ENCODE data around the gene PTGIS.
"Not testable (repeated sequence)": the region's sequence is repeated elsewhere in the genome, so short reads cannot be mapped to it uniquely, and the experiment has no call there.

PTGIS gene

DNA sequence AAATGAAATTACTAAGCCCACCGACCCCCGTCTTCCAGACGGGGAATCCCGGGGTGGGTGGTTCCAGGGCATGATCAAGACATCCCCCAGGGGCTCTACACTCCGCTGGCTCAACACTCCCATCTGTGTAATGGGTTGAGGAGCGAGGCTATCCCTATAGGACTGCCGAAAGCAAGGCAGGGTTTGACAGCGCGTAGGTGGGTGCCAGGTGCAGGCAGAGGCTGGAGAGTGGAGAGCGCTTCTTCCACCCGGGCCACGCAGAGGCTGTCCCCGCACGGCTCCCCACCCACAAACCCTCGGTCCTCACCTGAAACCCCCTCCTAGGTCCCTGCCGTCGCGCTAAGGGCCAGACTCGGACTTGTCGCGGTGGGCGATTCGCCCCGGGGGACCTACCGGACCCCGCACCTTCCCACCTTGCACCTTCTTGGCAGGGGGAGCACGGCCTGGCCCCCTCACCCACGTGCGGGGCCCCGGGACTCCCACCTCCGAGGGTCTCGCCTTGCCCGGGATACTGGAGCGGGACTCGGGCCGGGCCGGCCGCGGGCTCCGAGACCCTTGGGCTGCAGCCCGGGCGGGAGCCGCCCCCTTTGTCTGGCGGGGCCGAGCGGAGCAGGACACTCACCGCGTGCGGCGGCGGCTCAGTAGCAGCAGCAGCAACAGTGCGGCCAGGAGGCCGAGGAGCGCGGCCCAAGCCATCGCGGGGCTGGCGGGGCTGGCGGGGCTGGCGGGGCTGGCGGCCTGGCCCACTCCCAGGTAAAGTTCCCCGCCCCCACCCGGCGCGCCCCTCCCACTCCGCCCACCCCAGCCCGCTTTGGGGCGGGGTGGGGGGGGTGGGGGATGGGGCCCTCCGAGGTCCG is at the start of gene PTGIS:
Gene PTGIS (minus strand): TSS at position 717 of the 857 bp plus-strand sequence. CDS start 21 bp downstream, at position 696.
- no peak for DNase-seq

DNA sequence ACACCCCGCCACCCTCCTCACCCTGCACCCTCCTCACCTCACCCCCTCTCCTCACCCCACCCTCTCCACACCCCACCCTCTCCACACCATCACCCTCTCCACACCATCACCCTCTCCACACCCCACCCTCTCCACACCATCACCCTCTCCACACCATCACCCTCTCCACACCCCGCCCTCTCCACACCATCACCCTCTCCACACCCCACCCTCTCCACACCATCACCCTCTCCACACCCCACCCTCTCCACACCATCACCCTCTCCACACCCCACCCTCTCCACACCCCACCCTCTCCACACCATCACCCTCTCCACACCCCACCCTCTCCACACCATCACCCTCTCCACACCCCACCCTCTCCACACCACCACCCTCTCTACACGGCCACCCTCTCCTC is 49.5 kb upstream of the PTGIS start:
- DNase-seq: not testable (repeated sequence)

DNA sequence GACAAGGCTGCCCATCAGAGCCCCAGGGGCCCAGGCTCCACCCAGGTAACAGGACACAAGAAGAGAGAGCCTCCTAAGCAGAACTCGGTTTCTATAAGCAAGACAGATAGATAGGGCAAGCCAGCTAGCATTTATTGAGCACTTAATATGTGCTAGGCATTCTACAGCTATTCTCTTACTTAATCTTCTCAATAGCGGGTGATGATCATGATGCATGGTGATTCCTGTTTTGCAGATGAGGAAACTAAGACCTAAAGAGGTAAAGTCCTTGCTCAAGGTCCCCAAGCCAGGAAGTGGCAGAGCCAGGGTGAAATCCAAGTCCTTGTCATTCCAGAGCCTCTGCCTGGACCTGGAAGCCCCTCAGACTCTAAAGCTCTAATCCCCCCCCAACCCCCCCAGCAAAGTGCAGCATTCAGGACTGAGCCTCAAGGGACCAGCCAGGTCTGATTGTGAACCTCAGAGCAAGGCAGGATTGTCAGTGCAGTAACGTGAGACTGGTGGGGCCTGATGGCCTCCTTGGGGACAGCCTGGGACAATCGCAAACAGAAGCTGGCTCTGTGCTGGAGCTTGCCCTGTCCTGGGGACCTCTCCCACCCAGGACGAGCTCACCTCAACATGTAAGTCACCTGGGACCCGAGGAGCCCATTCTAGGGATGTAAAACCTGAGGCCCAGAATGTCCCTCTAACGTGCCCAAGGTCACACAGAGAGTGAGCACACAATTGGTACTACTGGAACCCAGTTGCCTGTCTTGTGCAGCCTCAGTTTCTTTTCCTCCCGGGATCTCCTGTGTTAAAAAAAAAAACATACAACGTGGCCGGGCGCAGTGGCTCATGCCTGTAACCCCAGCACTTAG is 48.4 kb upstream of the PTGIS start:
- no peak for DNase-seq

DNA sequence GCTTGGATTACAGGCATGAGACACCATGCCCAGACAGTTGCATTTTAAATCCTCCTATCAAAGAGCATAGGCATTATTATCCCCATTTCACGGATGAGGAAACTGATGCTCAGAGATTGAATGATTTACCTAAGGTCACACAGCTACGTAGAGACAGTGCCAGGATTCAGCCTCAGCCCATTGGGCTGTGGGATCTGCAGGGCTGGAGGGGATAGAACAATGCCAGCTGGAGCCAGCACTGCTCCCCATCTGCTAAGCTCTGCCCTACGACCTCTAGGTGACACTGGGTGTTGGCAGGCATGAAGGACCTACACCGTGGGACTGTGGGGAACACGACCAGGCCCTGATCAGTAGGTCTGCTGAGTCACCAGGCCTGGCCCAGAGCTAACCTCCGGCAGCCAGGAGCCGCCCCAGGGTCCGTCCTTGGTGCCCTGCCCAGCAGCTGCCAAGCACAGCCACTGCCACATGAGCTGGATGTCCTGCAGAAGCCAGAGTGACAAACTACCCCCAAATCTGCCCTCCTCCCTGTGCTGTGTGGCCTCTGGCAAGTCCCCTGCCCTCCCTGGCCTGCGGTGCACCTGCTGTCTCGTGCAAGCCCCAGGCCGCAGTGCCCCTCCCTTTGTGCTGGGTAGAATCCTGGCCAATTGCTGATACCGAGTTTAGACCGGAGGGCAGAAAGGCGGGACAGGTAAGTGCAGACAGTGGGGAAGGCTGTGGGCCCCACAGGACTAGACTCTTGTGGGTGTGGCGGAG is 47.6 kb upstream of the PTGIS start:
- no peak for DNase-seq

DNA sequence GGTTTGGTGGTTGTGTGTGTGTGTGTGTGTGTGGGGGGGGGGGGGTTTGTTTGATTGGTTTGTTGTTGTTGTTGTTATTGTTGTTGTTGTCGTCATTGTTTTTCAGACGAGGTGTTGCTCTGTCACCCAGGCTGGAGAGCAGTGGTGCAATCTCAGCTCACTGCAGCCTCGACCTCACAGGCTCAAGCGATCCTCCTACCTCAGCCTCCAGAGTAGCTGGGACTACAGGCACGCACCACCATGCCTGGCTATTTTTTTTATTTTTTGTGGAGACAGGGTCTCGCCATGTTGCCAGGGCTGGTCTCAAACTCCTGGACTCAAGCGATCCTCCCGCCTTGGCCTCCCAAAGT is 47.1 kb upstream of the PTGIS start:
- DNase-seq: not testable (repeated sequence)

DNA sequence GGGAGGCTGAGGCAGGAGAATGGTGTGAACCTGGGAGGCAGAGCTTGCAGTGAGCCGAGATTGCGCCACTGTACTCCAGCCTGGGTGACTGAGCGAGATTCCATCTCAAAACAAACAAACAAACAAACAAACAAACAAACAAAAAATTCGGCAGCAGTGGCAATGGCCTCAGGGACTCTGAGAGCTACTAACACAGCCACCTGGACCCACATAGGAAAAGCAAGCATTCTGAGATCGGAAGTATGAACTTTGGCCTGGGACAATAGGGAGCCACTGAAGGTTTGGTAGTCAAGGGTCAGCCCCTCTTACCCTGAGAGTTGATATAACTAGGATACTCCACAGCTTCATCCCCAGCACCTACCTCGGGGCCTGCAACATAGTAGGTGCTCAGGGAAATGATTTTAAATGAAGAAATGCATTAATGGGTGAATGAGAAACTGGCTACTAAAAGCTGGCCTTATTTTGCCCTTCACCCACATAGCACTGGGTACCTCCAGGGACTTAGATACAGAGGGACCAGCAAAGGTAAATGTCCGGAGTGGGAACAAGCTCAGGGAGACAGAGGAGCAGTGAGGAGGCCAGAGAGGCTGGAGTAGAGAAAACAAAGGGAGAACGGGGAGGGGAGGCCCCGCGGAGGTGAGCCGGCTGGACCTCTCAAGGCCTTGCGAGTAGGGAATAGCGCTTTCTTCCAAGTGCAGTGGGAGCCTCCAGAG is 46.6 kb upstream of the PTGIS start:
- DNase-seq: no peak

DNA sequence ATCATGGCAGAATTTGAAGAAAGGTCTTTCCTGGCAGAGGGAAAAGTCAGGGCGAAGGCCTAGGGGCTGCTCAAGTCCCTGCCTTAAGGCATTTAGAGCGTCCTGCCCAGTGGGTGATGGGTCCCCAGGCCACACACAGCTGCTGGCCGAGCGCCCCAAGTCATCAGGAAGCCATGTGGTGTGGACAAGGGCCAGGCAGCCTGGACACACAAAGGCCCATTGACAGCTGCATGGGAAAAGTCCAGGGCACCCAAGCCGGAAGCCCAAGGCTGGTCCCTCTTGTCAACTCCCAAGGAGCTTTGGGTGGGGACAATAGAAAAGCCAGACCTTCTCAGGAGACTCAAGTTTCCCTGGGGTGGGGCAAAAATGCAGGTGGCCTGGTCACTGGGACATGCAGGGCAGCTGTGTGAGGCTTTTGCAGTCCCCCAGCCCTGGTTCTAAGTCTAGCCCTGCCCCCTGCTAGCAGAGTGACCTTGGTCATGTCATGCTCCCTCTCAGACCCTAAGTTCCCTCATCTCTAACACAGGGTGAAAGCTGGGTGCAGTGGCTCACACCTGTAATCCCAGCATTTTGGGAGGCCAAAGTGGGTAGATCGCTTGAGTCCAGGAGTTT is 44.3 kb upstream of the PTGIS start:
- DNase-seq: no peak

DNA sequence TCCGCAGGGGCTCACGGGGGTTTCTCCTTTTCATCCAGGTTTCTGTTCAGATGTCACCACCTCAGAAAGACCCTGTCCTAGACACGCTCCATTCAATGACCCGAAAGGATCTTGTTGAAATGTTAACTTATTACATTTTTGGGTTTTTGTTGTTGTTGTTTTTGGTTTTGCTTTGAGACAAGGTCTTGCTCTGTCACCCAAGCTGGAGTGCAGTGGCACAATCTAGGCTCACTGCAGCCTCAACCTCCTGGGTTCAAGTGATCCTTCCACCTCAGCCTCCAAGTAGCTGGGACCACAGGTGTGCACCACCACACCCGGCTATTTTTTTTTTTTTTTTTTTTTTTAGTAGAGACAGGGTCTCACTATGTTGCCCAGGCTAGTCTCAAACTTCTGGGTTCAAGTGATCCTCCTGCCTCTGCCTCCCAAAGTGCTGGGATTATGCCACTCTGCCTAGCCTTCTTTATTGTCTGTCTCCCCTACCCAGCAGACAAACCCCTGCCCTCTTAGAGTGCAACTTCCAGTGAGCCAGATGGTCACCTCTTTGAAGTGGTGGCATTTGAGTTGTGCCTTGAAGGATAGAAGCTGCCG is 43.7 kb upstream of the PTGIS start:
- not testable (repeated sequence) for DNase-seq

DNA sequence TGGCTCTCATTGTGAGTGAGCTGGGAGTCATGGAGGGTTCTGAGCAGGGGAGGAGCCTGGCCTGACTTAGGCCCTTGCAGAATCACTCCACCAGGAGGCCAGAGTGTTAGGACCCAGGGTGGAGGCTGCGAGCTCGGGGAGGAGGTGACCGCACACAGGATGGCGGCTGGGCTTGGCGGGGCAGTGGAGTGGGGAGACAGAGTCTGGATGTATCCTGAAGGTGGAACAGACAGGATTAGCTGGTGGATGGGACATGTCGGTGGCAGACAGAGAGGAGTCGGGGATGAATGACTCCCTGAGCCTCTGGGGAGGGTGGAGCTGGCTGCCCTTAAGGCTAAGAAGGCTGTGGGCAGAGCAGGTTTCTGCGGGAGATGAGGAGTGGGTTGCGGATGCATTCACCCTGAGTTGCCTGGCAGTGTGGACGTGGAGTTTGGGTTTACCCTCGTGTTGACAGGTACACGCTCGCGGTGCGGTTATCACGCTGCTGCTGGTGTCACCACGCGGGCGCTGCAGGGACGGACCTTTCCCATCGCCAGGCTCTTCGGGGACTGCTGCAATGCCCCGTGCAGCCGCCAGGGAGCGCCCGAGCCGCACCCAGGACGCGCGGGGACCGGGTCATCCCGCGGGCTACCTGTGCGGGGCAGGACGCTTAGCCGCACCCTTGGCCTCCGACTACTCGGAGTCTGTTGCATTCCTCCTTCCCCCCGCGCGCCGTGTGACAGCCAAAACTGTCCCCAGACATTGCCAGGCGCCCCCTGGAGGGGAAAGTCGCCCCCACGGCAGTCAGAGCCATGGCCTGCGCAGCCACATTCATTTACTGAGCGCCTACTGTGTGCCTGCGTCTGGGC is 43.0 kb upstream of the PTGIS start:
- DNase-seq: no peak

DNA sequence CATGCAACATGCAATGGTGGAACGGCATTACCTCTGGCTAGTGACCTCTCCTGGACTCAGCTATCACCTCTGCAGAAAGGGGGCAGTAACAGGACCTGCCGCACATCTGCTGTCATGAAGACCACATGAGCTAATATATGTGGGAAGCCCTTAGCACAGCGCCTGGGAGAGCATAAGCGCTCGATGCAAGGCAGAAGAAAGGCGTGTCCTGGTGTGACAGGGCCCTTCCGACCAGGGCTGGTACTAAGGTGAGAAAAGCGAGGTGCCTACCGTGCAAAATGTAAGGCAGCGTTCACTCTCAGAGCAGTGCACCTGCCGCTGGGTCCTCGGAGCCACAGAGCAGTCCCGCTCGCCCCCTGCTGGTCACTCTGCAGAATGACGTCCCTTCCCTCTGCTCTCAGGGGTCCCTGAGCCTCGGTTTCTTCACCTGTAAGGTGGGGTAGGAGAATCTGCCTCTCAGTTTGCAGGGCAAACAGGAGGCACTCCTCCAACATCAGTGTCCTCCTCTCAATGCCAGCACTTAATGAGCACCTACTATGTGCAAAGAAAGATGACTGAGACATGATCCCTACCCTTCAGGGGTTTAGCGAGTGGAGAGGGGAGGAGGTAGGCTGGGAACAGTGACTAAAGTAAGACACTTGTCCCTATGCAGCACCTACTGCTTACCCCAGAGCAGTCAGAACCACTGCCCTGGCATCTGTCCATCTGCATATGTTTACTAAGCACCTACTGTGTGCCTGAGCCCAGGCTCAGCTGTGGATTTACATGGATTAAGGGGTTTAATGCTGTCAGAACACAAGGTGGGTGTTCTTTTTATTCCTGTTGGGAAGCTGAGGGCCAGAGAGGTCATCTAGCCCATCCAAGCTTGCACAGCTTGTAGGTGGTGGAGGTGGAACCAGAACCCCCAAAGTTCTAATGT is 41.1 kb upstream of the PTGIS start:
- DNase-seq: peak; percentile 41

DNA sequence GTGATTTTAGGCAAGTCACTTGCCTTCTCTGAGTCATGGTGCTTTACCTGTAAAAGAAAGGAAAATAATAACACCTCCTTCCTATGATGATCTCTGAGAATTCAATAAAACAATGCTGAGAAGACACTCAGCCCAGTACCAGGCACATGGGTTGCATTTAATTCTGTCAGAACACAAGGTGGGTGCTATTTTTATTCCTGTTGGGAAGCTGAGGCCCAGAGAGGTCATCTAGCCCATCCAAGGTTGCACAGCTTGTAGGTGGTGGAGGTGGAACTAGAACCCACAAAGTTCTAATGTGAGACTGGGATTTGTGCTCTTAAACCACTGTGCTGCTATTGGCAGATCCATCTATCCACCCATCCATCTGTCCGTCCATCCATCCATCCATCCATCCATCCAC is 39.6 kb upstream of the PTGIS start:
- no peak for DNase-seq

DNA sequence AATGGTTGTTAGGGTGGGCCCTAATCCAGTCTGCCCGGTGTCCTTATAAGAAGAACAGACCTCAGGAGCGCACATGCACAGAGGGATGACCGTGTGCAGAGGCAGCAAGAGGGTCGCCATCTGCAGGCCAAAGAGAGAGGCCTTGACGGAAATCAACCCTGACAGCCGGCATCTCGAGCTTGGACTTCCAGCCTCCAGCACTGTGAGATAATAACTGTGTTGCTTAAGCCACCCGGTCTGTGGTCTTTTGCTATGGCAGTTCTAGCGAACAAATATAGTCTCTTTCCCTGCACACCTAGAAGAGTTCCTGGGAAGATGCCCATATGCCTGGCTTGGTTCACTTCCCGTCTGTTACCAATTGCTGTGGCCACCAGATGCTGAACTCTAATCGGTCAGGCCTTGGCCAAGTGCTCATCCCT is 35.3 kb upstream of the PTGIS start:
- DNase-seq: no peak

DNA sequence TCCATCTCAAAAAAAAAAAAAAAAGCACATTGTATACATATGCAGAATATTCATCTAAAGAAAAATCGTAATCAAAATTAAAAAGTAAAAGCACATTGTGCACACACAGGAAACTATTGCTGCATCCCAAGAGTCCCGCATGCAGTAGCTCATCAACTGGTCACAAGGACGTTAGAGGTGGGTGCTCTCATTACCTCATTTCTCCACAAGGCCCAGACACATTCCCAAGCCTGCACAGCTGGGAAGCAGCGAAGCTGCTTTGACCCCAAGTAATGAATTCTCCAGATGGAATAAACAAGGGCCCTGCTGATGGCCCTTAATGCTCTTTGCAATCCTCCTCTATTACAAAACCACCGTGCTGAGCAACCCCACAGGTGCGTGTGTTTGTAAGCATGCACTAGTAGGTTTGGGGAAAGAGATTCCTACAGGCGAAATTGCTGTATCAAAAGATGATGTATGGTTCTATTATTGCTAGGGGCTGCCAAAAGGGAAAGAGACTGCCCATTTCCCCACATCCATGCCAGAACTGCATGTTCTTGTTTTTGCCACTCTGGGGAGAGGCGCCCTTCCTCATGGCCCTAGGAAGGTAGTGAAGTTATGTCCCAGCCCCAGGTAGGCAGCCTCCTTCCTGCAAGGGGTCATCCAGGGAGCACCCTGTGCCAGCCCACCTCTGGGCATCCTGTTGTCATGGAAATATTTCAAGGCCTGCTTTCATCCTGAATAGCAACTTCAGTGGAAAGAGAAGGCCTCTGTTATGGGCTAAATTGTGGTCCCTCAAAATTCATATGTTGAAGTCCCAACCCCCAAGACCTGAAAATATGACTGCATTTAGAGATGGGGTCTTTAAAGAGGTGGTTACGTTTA is 34.6 kb upstream of the PTGIS start:
- DNase-seq: no peak

DNA sequence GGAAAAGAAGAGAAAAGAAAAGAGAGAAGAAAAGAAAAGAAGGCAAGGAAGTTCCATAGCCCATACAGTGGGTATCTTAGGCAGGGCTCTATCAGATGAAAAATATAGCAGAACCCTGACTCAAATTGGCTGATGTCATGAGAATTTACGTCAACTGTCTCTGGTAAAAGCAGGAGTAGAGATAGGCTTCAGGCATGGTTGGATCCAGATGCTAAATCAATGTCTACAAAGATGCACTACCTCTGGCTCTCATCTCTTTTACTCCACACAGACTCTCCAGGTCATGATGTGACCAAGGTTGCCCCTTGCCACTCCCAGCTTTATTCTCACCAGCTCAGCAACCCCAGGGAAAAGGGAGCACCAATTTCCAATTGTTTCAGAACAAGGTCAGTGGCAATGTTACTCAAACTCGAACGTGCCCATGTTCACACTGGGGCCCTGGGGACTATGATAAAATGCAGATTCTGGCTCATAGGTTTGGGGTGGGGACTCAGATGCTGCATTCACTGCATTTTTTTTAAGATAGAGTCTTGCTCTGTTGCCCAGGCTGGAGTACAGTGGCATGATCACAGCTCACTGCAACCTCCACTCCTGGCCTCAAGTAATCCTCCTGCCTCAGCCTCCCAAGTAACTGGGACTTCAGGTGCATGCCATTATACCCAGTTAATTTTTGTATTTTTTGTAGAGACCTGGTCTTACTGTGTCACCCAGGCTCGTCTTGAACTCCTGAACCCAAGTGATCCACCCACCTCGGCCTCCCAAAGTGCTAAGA is 33.4 kb upstream of the PTGIS start:
- no peak for DNase-seq

DNA sequence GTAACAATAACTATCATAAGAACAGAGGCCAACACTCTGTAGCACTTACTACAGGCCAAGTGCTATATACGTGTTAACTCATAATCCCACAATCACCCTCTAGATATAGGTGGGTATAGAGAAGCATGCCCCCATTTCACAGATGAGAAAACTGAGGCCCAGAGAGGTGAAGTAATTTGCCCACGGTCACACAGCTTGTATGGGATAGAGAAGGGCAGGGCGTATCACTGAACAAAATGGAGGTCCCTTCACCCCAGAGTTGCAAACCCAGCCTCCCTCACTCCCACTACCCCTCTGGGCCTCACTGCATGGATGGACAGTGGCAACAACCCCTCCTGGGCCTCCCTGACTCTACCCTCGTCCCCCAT is 31.8 kb upstream of the PTGIS start:
- no peak for DNase-seq

DNA sequence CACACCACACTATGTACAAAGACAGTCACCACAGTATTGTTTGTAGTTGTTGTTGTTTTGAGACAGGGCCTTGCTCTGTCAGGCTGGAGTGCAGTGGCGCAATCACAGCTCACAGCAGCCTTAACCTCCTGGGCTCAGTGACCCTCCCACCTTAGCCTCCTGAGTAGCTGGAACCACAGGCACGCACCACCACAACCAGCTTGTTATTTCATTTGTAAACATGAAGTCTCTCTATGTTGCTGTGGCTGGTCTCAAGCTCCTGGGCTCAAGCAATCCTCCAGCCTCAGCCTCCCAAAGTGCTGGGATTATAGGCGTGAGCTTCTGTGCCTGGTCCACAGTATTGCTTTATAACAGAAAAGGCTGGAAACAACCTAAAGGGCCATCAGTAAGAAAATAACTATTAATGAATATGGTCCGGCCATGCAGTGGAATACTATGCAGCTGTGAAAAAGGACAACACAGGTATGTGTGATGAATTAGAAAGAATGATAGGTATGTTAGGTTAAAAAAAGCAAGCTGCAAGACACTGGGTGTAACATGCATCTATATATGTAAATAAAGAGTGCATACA is 30.0 kb upstream of the PTGIS start:
- DNase-seq: no peak

DNA sequence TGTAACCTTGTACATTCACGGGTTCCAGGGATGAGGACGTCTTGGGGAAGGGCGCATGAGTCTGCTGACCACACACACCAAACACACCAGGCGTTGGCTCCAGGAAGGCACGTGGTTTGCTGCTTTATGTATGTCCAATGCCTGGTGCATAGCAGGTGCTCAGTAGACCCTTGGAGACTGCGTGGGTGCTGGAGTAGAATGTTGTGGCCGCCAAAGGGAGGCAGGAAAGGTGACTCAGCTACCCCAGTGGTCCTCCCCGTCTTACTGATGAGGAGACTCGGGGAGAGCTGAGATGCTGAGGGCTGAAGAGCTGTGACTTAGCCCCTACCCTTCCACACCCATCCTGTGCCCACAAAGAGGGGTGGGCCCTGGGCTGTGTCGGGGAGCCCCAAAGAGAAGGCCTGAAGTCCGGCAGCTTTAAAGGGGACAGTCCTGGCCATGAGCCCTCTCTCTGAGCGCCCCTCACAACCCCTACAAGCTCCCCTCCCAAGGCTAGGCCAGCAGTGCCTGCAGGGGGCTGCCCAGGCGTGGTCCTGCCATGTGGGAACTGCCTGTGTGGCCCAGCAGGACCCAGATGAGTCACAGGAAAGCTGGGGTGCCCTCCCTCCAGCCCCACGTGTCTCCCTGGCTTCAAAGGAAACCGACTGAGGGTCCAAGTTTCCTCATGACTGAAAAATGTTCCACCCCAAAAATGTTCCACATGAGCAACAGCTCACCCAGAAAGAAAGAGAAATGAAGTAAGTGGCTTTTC is 28.0 kb upstream of the PTGIS start:
- no peak for DNase-seq
